GM19238 (cell line): Measurements from ENCODE around the gene OR5M11.
"Not testable (repeated sequence)": the region's sequence is repeated elsewhere in the genome, so short reads cannot be mapped to it uniquely, and the experiment has no call there.

Experiments
- DNase-seq: peaks from one replicate; pipeline ENCODE4 v3.0.0; 2011; ENCODE audit warnings: low spot score; ENCODE audit not compliant: insufficient read length

The OR5M11 gene

DNA sequence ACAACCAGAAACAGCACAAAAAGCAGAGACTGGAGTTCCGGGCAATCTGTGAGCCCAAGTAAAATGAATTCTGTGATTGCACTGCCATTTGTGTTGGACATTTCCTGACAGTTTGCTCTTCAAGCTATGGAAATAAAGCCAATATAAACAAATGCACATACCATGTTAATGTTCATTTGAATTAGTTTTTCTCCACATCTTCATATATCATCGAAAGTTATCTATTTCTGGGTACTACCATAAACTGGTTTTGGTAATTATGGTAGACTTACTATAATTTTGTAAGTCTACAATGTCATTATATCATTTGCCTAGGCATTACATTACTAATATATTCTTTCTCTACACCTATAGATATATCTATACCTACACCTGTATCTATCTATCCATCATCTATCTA lies at the start of gene OR5M11:
TSS of gene OR5M11 (minus strand) at position 101 of the 400 bp plus-strand sequence. CDS start at position 101, 0 bp downstream.
- no peak for DNase-seq

DNA sequence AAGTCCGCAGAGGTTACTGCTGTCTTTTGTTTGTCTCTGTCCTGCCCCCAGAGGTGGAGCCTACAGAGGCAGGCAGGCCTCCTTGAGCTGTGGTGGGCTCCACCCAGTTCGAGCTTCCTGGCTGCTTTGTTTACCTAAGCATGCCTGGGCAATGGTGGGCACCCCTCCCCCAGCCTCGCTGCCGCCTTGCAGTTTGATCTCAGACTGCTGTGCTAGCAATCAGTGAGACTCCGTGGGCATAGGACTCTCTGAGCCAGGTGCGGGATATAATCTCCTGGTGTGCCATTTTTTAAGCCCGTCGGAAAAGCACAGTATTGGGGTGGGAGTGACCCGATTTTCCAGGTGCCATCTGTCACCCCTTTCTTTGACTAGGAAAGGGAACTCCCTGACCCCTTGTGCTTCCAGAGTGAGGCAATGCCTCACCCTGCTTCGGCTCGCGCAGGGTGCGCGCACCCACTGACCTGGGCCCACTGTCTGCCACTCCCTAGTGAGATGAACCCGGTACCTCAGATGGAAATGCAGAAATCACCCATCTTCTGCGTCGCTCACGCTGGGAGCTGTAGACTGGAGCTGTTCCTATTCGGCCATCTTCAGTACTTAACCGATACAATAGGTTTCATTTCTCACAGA lies 49.1 kb upstream of the OR5M11 start:
- DNase-seq = not testable (repeated sequence)

- DNase-seq = no peak
Measured at GRCh38 chr11:56577621-56578020, 34.6 kb upstream of the OR5M11 start, which contains the start of gene OR5M10. OR5M10 (minus strand) TSS chr11:56577721; CDS start chr11:56577721, 0 bp downstream.

DNA sequence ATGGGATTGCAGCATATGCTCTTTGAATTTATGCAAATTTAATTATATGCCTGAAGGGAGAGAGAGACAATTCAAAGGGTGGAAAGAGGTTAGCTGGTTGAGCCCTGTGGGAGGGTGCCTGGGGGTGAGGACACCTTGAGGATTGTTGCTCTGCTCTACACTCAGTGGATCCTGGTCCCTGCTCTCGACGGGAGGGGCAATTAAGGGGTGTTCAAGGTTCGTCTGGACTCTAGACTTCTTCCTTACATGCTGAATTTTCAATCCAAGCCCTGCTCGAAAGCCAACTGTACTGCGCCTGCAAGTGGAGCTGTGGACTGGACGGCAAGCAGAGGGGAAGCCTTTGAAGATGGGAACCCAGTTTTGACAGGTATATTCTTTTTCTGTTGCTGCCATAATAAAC lies 15.5 kb upstream of the OR5M11 start:
- DNase-seq = no peak

DNA sequence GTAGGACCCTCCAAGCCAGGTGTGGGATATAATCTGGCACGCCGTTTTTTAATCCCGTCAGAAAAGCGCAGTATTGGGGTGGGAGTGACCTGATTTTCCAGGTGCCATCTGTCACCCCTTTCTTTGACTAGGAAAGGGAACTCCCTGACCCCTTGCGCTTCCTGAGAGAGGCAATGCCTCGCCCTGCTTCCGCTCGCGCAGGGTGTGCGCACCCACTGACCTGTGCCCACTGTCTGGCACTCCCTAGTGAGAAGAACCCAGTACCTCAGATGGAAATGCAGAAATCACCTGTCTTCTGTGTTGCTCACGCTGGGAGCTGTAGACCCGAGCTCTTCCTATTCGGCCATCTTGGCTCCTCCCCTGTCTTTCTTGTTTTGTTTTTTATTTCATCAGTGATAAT lies 11.6 kb upstream of the OR5M11 start:
- DNase-seq = not testable (repeated sequence)

DNA sequence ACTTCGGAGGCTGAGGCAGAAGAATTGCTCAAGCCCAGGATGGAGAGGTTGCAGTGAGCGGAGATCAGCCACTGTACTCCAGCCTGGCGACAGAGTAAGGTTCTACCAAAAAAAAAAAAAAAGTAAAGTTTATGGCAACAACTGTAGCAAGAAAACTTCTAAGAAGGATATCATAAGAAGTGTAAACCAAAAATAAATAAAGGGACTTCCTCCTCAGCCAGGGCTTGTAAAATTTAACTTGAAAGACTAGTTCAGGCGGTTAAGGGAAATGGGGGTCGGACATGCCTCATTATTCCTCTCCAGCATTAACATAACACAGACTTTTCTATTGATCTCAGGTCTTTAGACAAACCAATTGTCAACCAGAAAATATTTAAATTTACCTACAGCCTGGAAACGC lies 2.5 kb upstream of the OR5M11 start:
- no peak for DNase-seq

DNA sequence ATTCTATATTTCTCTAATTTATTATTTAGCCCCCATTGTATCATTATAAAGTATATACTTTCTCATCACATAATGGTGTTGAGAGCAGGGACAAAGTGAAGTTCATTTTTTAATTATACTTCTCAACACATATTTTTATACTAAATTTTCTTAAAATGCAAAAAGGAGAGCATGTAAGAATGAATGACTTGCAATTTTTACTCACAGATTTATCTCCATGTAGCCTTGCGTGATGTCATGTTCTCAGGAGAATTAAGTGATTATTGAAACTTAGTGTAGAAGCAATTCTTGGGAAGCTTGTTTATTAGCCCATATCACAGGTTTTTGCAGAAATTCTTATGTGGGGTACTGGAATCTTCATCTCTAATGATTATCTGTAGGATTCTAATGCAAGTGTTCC lies 682 bp upstream of the OR5M11 start:
- no peak for DNase-seq

- no peak for DNase-seq
Measured at GRCh38 chr11:56533054-56533740, 9.9 kb downstream of the OR5M11 start.

DNA sequence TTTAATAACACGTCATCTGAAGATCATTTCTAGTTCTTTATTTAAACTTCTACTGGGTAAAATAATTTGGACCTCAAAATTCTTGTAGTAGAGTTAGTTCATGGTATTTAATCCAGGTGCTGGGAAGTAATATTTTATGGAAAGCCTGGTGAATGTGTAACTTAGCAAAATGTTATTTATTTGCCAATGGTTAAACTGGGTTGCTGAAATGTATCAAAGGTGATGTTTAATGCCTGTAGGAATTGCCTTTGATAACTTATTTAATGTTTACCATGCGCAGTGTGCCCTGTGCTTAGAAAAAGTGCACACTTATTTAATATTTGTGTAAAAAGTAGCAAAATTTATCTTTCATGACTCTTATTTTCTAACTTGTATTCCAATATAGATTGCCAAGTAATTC lies 11.2 kb downstream of the OR5M11 start:
- no peak for DNase-seq

DNA sequence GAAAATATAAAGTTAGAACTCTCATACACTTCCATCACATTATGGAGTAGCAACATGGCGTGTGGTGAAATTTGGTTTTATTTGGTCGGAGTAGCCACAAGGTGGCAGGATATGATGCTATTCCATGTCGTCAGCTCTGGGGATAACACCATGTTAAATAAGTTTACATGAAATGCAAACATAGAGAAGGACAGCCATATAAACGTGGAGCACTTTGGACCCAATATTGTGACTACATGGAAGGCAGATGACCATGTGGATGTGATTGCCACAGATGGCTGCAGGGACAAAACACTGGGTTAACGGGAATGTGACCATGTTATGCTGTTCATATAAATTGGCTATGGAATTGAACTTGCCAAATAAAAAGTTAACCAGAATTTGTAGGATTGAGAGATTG lies 21.0 kb downstream of the OR5M11 start:
- DNase-seq = no peak

- DNase-seq = no peak
Measured at GRCh38 chr11:56513280-56513679, 29.8 kb downstream of the OR5M11 start.

- DNase-seq = no peak
Measured at GRCh38 chr11:56509439-56509838, 33.6 kb downstream of the OR5M11 start.

GRCh38 chr11:56497010-56497409 lies 46.0 kb downstream of the OR5M11 start:
- DNase-seq = no peak

DNA sequence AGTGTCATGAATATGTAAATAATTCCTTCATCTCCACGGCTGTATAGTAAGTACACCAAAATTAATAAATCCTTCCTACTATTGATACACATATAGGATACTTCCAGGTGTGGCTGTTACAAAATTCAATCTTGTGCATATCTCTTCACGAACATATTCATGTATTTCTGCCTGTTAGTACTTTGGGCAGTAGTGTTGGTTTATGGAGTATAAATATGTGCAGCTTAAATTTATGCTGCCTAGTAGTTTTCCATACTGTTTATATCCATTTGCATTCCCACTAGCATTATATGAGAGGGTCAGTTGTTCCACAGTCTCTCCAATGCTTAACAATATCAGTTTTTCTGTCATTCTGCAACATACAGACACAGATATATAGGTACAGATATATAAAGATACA lies 47.9 kb downstream of the OR5M11 start:
- no peak for DNase-seq
